ENCODE data around the gene ZFAND2A. TPM values are rescaled to one million over a fixed set of nuclear protein-coding genes. Genes with fewer than 3 reads are reported as not detected.
"Not testable (repeated sequence)": the region's sequence is repeated elsewhere in the genome, so short reads cannot be mapped to it uniquely, and the experiment has no call there.

ZFAND2A gene
- total and polyA plus RNA-seq, 2 of the 8 experiments (the other 6 are each of a cell fraction or from before 2014, with no cell fraction given), result 16.6 to 20.3 TPM

- H3K79me2 ChIP-seq (ENCODE audit: control insufficient read depth in 1 of 2, insufficient read depth in 2 of 2, low read length in 2 of 2); H3K14ac ChIP-seq (ENCODE audit: insufficient read length); DNase-seq (ENCODE audit: low read depth in 1 of 2, low spot score in 2 of 2); POLR2A ChIA-PET (ENCODE audit: partially characterized antibody); H3K27ac ChIP-seq (ENCODE audit: low read depth, low read length); H4K5ac ChIP-seq (ENCODE audit: insufficient read length, low read depth, low read length); H3K4ac ChIP-seq (replicated peaks; ENCODE audit: insufficient read length, low read depth, low read length); H2BK5ac ChIP-seq (ENCODE audit: low read depth, low read length); H3K27me3 ChIP-seq (replicated peaks in 1 of 4; ENCODE audit: control insufficient read depth in 3 of 4, extremely low read depth in 1 of 4, insufficient read depth in 3 of 4, low read length in 3 of 4); H3K18ac ChIP-seq (ENCODE audit: extremely low read depth, low read length); H4K8ac ChIP-seq (ENCODE audit: extremely low read depth, insufficient read depth, low read length); H3K23me2 ChIP-seq (ENCODE audit: low read depth, low read length); H2BK20ac ChIP-seq (ENCODE audit: low read length); H2AFZ ChIP-seq (ENCODE audit: low read length); H3K56ac ChIP-seq (replicated peaks; ENCODE audit: insufficient read length, low read depth, low read length); H2BK15ac ChIP-seq (ENCODE audit: low read length); H3K4me2 ChIP-seq (ENCODE audit: insufficient read depth in 1 of 2, low read depth in 2 of 2, low read length in 2 of 2); H4K20me1 ChIP-seq (replicated peaks in 1 of 2; ENCODE audit: control insufficient read depth in 1 of 2, insufficient read depth in 2 of 2, low read length in 2 of 2); H2AK5ac ChIP-seq (ENCODE audit: low read depth, low read length); H2BK120ac ChIP-seq (replicated peaks; ENCODE audit: low read depth, low read length); H3K23ac ChIP-seq (ENCODE audit: insufficient read length); H2BK12ac ChIP-seq (ENCODE audit: low read depth, low read length); H3K4me1 ChIP-seq (replicated peaks in 1 of 4; ENCODE audit: control insufficient read depth in 3 of 4, insufficient read depth in 4 of 4, low read length in 3 of 4); H3K9ac ChIP-seq (replicated peaks in 1 of 4; ENCODE audit: extremely low read depth in 1 of 4, low read depth in 3 of 4, low read length in 3 of 4); H4K91ac ChIP-seq (replicated peaks; ENCODE audit: insufficient read length, low read length); FAIRE-seq; H3K4me3 ChIP-seq (ENCODE audit: extremely low read depth in 1 of 4, insufficient read depth in 2 of 4, low read depth in 3 of 4, low read length in 4 of 4); CTCF ChIA-PET (ENCODE audit: partially characterized antibody); H3K79me1 ChIP-seq (ENCODE audit: low read depth, low read length); H3K9me3 ChIP-seq (ENCODE audit: insufficient read depth in 2 of 2, low read depth in 1 of 2, low read length in 1 of 2): not testable (repeated sequence)
- 92% methylated on average over 7 of the region's 12 CpGs; no CpG with 5 or more reads in 1 of the 2 experiments for WGBS, 2 experiments (ENCODE audit: extremely low coverage in 1 of 2, insufficient coverage in 1 of 2, insufficient read length in 1 of 2, insufficient replicate concordance in 2 of 2, low coverage in 1 of 2, low lambda C conversion rate in 2 of 2, missing lambda C conversion rate in 1 of 2)
- peaks cover 1 to 14% (median 2%) of the 10 kb centered on the region in 4 experiments; a peak in 5 of 8 replicates for H3K36me3 ChIP-seq (ENCODE audit: control insufficient read depth in 2 of 4, insufficient read depth in 4 of 4, low read length in 3 of 4)
Measured at GRCh38 chr7:1147873-1148272, 12.1 kb downstream of the ZFAND2A start.
